Measurements from ENCODE around the gene SH2B3.

DNA sequence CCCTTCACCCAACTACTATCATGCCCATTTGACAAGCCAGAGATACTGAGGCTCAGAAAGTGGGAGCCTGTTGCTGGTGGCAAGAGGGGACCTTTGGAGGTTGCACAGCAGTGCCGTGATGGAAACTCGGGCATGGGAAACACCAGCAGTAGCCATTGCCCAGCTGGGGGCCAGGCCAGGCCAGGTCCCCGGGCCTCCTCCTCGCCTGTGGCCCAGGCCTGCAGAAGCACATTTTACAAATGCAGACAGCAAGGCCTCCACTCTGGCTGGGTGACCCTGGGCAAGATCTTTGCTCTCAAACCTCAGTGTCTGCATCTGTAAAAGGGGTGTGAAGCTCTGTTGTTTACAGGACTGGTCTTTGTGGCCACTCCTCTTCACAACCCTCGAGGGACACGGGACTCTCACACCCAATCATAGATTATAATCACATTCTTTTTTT lies 4.5 kb upstream of the SH2B3 start:
- no peak for TF ChIP-seq EZH2 (IDR thresholded peaks at IDR 0.05; ENCODE audit: insufficient read depth, poor library complexity, severe bottlenecking)
- TF ChIP-seq EZH2phosphoT487 (IDR thresholded peaks at IDR 0.05; ENCODE audit: insufficient read depth, low read depth) = no peak

Measured in GM23248 (cell line).